ENCODE results near the gene SLC17A6.

The SLC17A6 gene

DNA sequence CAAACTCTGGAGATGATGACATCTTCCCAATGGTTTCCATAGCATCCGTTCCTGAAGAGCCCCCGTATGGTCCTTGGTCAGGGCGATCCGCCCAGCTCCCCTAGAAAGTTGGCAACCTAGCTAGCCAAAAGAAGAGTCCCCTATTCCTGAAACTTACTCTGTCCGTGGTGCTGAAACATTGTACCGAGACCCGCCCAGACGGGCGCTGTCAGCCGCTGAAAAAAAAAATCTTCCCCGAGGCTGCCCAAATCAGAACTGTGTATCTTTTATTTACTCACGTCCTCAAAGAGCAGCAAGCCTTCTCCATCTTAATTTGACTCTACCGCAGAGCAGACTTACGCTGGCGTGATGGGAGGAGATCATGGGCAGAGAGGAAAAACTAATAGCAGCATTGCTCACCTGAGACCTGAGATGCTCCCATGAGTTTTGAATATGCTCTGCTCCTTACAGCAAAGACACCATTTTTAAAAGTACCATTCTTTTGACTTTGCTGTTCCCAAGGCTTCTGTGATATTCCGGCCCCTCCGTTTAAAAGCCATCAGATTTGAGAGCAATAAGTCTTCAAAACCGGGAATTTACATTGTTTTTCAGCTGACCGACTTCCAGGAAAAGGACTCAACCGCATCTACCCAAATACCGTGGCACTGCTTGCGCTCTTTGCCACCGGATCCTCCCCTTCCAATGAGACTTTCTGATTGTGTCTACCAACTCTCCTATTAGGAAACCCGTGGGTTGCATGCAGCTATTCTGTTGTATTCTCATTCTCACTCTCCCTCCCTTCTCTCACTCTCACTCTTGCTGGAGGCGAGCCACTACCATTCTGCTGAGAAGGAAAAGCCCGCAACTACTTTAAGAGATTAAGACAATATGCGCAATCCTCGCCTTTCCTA is at the start of gene SLC17A6:
Gene SLC17A6, plus strand, starts transcription at position 786 of the 890 bp plus-strand sequence. CDS start 153 bp downstream, outside the sequence.
- no peaks in the 10 kb centered on the region for H3K4me1 Mint-ChIP-seq
- peaks cover 64% of the 10 kb centered on the region for H3K27me3 Mint-ChIP-seq (ENCODE audit: low read depth)
- peak within 1 kb of the TSS; percentile 8 to 62 (median 51) for H3K4me3 Mint-ChIP-seq
- no peaks in the 10 kb centered on the region for H3K36me3 Mint-ChIP-seq (ENCODE audit: low read depth)
- TF ChIP-seq, protein P1, sequence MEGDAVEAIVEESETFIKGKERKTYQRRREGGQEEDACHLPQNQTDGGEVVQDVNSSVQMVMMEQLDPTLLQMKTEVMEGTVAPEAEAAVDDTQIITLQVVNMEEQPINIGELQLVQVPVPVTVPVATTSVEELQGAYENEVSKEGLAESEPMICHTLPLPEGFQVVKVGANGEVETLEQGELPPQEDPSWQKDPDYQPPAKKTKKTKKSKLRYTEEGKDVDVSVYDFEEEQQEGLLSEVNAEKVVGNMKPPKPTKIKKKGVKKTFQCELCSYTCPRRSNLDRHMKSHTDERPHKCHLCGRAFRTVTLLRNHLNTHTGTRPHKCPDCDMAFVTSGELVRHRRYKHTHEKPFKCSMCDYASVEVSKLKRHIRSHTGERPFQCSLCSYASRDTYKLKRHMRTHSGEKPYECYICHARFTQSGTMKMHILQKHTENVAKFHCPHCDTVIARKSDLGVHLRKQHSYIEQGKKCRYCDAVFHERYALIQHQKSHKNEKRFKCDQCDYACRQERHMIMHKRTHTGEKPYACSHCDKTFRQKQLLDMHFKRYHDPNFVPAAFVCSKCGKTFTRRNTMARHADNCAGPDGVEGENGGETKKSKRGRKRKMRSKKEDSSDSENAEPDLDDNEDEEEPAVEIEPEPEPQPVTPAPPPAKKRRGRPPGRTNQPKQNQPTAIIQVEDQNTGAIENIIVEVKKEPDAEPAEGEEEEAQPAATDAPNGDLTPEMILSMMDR (IDR thresholded peaks at IDR 0.05; ENCODE audit: unreplicated experiment in 3 of 3) = no peak
- peaks cover 3% of the 10 kb centered on the region for H3K9me3 Mint-ChIP-seq
- H3K27ac Mint-ChIP-seq = no peak within 1 kb of the TSS

DNA sequence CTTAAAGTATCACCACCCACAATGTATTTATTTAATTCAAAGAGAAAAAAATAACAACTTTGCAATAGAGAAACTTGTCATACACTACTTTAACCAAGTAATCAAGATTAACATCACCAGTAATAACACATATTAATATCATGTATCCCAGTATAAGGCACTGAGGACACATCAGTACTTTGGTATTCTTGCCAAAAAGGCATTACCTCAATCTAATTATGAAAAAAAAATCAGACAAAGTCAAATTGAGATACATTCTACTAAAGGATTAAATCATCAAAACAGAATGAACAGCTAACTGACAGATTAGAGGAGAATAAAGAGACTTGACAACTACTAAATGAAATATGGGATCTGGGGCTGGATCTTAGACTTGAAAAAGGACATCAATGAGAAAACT is 35.8 kb upstream of the SLC17A6 start:
- Mint-ChIP-seq H3K9me3 (no peaks in the 10 kb centered on the region), H3K27me3 (ENCODE audit: low read depth) (no peaks in the 10 kb centered on the region), H3K4me3 (no peak overlapping the region), H3K4me1 (no peaks in the 10 kb centered on the region), H3K36me3 (ENCODE audit: low read depth) (no peaks in the 10 kb centered on the region), H3K27ac (no peak overlapping the region)
- TF ChIP-seq, protein P1 (IDR thresholded peaks at IDR 0.05; ENCODE audit: unreplicated experiment in 3 of 3) = no peak

DNA sequence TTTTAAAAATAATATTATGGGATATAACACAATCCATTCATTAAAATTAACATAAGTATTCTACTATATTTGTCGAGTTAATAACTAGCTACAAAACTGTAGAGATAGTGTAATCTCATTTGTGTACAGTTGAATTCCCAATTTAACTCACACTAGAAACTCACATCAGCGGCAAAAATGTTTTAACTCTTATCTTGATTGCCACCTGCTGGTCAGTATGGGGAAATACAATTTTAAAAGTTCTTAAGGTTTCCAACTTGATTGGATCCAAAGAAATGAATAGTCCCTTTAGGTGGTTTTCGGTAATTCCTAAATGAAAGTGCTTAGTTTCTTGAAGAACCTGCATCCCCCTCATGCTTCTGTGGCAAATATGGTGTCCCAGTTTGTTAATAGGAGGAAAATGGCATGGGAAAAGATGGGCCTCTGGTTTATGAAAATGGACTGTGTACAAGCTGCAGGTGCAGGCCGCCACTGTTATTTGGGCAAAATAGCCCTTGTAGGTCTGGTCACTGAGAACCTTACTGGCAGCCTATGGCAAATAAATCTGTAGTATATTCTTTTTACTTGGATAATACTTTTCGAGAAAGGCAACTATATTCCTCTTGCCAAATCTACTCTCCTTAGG is 33.7 kb upstream of the SLC17A6 start:
- H3K27ac Mint-ChIP-seq = no peak overlapping the region
- no peaks in the 10 kb centered on the region for H3K4me1 Mint-ChIP-seq
- no peaks in the 10 kb centered on the region for H3K27me3 Mint-ChIP-seq (ENCODE audit: low read depth)
- H3K36me3 Mint-ChIP-seq (ENCODE audit: low read depth) = no peaks in the 10 kb centered on the region
- no peaks in the 10 kb centered on the region for H3K9me3 Mint-ChIP-seq
- H3K4me3 Mint-ChIP-seq = no peak overlapping the region
- TF ChIP-seq, protein P1 (IDR thresholded peaks at IDR 0.05; ENCODE audit: unreplicated experiment in 3 of 3) = peak; percentile 45 to 73 (median 55)

DNA sequence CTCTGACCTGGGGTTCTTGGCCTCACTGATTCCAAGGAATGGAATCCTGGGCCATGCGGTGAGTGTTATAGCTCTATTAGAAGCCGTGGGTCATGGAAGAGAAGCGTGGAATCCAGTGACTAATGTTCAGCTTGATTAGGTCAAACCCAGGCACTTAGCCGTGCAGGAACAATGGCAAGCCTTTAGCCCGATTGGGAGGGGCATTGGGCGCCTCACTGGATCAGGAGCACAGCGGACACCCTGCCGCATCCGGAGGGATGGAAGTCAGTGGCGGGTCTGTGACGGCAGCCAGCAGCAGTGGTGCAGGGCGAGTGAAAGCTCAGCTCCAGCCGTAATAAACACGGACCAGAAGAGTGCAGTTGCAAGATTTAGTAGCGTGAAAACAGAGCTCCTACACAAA is 20.5 kb upstream of the SLC17A6 start:
- peaks cover 4% of the 10 kb centered on the region for H3K27me3 Mint-ChIP-seq (ENCODE audit: low read depth)
- H3K36me3 Mint-ChIP-seq (ENCODE audit: low read depth) = no peaks in the 10 kb centered on the region
- no peak overlapping the region for H3K4me3 Mint-ChIP-seq
- H3K4me1 Mint-ChIP-seq = no peaks in the 10 kb centered on the region
- no peaks in the 10 kb centered on the region for H3K9me3 Mint-ChIP-seq
- TF ChIP-seq, protein P1 (IDR thresholded peaks at IDR 0.05; ENCODE audit: unreplicated experiment in 3 of 3) = no peak
- no peak overlapping the region for H3K27ac Mint-ChIP-seq

DNA sequence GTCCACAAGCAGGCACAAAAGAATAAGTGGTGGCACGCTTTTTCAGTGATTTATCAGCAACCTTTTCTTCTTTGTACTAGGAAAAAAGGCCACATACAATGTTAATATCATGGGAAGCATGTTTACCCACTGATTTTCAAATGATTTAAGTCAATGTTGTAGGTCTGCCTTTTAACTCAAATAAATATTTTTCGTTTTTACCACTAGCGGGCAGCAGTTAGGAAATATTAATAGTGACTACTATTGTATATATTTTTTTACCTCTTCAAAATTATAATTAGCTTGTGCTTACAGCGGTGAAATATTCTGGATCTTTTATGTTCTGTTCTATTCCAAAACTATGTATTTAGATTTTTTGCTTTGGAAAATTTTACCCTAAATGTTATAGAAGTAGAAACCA is 6.4 kb upstream of the SLC17A6 start:
- H3K27ac Mint-ChIP-seq = no peak overlapping the region
- H3K36me3 Mint-ChIP-seq (ENCODE audit: low read depth) = no peaks in the 10 kb centered on the region
- no peaks in the 10 kb centered on the region for H3K9me3 Mint-ChIP-seq
- H3K4me3 Mint-ChIP-seq = no peak overlapping the region
- H3K27me3 Mint-ChIP-seq (ENCODE audit: low read depth) = peaks cover 9% of the 10 kb centered on the region
- no peaks in the 10 kb centered on the region for H3K4me1 Mint-ChIP-seq
- TF ChIP-seq, protein P1 (IDR thresholded peaks at IDR 0.05; ENCODE audit: unreplicated experiment in 3 of 3) = no peak

Measured in nephron (organoid).